Measurements from ENCODE around the gene PRKCE. TPM values are rescaled to one million over a fixed set of nuclear protein-coding genes. Genes with fewer than 3 reads are reported as not detected.

PRKCE gene
- total RNA-seq, 6 experiments from 2014 or later: 5.2 to 18.8 (median 11.0) TPM

GRCh38 chr2:45736757-45737704 is 85.6 kb downstream of the PRKCE start:
- intact Hi-C loops (cut with DNase I): no loop called here
- ATAC-seq: no peak
- Histone ChIP-seq H3K27ac (no peak overlapping the region), H3K36me3 (no peaks in the 10 kb centered on the region), H3K4me1 (peaks cover 0 to 4% (median 0%) of the 10 kb centered on the region in 4 donors), H3K9me3 (no peaks in the 10 kb centered on the region), H3K4me3 (no peak overlapping the region), H3K27me3 (no peaks in the 10 kb centered on the region)
- DNase-seq: no peak
- no peak for TF ChIP-seq POLR2A (IDR thresholded peaks at IDR 0.05)
- no peak for TF ChIP-seq CTCF (IDR thresholded peaks at IDR 0.05)
- WGBS (ENCODE audit: insufficient coverage, low coverage, low lambda C conversion rate, missing lambda C conversion rate): 91% methylated on average over 11 of the region's 27 CpGs

GRCh38 chr2:45739796-45740485 is 88.5 kb downstream of the PRKCE start:
- TF ChIP-seq POLR2A (IDR thresholded peaks at IDR 0.05): no peak
- no peak overlapping the region for H3K27ac ChIP-seq
- H3K9me3 ChIP-seq: no peaks in the 10 kb centered on the region
- no peaks in the 10 kb centered on the region for H3K27me3 ChIP-seq
- peaks cover 0 to 4% (median 0%) of the 10 kb centered on the region in 4 donors for H3K4me1 ChIP-seq
- ATAC-seq (no peak), DNase-seq (no peak)
- intact Hi-C loops (cut with DNase I): no loop called here
- H3K4me3 ChIP-seq: no peak overlapping the region
- no peaks in the 10 kb centered on the region for H3K36me3 ChIP-seq

GRCh38 chr2:45741161-45741850 is 89.8 kb downstream of the PRKCE start:
- peak; percentile 28 to 90 (median 72) for DNase-seq
- WGBS (ENCODE audit: insufficient coverage, low coverage, low lambda C conversion rate, missing lambda C conversion rate): 0% methylated on average over 2 of the region's 7 CpGs

GRCh38 chr2:45743531-45744396 is 92.3 kb downstream of the PRKCE start:
- DNase-seq (no peak), ATAC-seq (peak in 3 of 4 donors; percentile 33 to 62 (median 46))
- no peak overlapping the region for H3K4me3 ChIP-seq
- 58% methylated on average over 12 of the region's 12 CpGs for WGBS (ENCODE audit: insufficient coverage, low coverage, low lambda C conversion rate, missing lambda C conversion rate)
- no peak overlapping the region for H3K27ac ChIP-seq
- intact Hi-C loops (cut with DNase I): no loop called here
- no peaks in the 10 kb centered on the region for H3K36me3 ChIP-seq
- H3K9me3 ChIP-seq: no peaks in the 10 kb centered on the region
- peaks cover 0 to 4% (median 0%) of the 10 kb centered on the region in 4 donors for H3K4me1 ChIP-seq
- TF ChIP-seq CTCF (IDR thresholded peaks at IDR 0.05): no peak
- TF ChIP-seq POLR2A (IDR thresholded peaks at IDR 0.05): no peak
- no peaks in the 10 kb centered on the region for H3K27me3 ChIP-seq

More at GRCh38 chr2:45741161-45741850, 89.8 kb downstream of the PRKCE start:
- intact Hi-C loops (cut with DNase I): no loop called here
- no peak for TF ChIP-seq CTCF (IDR thresholded peaks at IDR 0.05)
- peak; percentile 17 for TF ChIP-seq POLR2A (IDR thresholded peaks at IDR 0.05)
- Histone ChIP-seq H3K27me3 (no peaks in the 10 kb centered on the region), H3K4me3 (no peak overlapping the region), H3K9me3 (no peaks in the 10 kb centered on the region), H3K36me3 (no peaks in the 10 kb centered on the region), H3K27ac (no peak overlapping the region), H3K4me1 (peaks cover 0 to 4% (median 0%) of the 10 kb centered on the region in 4 donors)
- ATAC-seq: peak; percentile 37 to 93 (median 82)
